B cell (primary cell): ENCODE measurements around the gene PRDM4. TPM values are rescaled to one million over a fixed set of nuclear protein-coding genes. Genes with fewer than 3 reads are reported as not detected.

Experiments used
- ATAC-seq: fragments of 200-7000 bp; cut with Tn5 transposase; one replicate; pipeline ENCODE4 v1.10.0; 2021; ENCODE audit warnings: low read depth, mild to moderate bottlenecking, moderate number of reproducible peaks, moderate library complexity
- CTCF ChIA-PET: fragments of 350-600 bp; sonication (Branson Sonifier 250); formaldehyde crosslinking; loops from one replicate; lab custom pipeline; 2021; ENCODE audit warnings: antibody characterized with exemption, inconsistent platforms; lab: Charles Lee
- POLR2A ChIA-PET: fragments of 350-600 bp; sonication (Branson Sonifier 250); formaldehyde crosslinking; loops from one replicate; lab custom pipeline; 2021; ENCODE audit warnings: antibody characterized with exemption; lab: Charles Lee
- DNase-seq: peaks from one replicate; pipeline ENCODE4 v3.0.0; 2013
- H2AFZ ChIP-seq: 2 replicates; pipeline ENCODE4 v1.6.1; 2012; ENCODE audit warnings: mild to moderate bottlenecking, low read depth, low read length; ENCODE audit not compliant: insufficient read depth, poor library complexity, severe bottlenecking
- H3K27ac ChIP-seq, 2 donors: 1 replicate in 1 of 2; 2 replicates in 1 of 2; pipeline ENCODE4 v1.5.1; 2012 to 2013; ENCODE audit warnings: low read length in 2 of 2, mild to moderate bottlenecking in 2 of 2, moderate library complexity in 1 of 2
- H3K27me3 ChIP-seq, 4 experiments: fragments of 200-600 bp in 1 of 4; sonication (generic) in 1 of 4; replicated peaks in 1 of 4; 1 replicate in 2 of 4; 2 replicates in 2 of 4; pipeline versions ENCODE4 v1.6.1 to v1.7.0; 2013 to 2016; ENCODE audit warnings: low read length in 3 of 4, mild to moderate bottlenecking in 2 of 4, mixed read lengths in 1 of 4, moderate library complexity in 1 of 4; ENCODE audit not compliant: insufficient read depth in 4 of 4, control insufficient read depth in 3 of 4; ENCODE audit errors: control extremely low read depth in 1 of 4
- H3K36me3 ChIP-seq, 2 experiments: replicated peaks in 1 of 2; 1 replicate in 1 of 2; 2 replicates in 1 of 2; pipeline versions ENCODE4 v1.6.1 to v1.7.1; 2013; ENCODE audit warnings: low read length in 1 of 2; ENCODE audit not compliant: insufficient read depth in 2 of 2, control insufficient read depth in 1 of 2; ENCODE audit errors: control extremely low read depth in 1 of 2, extremely low read depth in 1 of 2
- H3K4me1 ChIP-seq, 2 donors: fragments of 200-600 bp in 1 of 2; sonication (generic) in 1 of 2; 1 replicate in 1 of 2; 2 replicates in 1 of 2; pipeline versions ENCODE4 v1.5.1 to v1.6.1; 2013 to 2017; ENCODE audit warnings: low read length in 2 of 2; ENCODE audit not compliant: control insufficient read depth in 2 of 2, insufficient read depth in 2 of 2
- H3K4me2 ChIP-seq: replicated peaks from 2 replicates; pipeline ENCODE3; 2012; ENCODE audit warnings: mild to moderate bottlenecking, low read depth, low read length; ENCODE audit not compliant: poor library complexity, severe bottlenecking
- H3K4me3 ChIP-seq, 5 experiments: fragments of 200-600 bp in 1 of 5; sonication (generic) in 1 of 5; 1 replicate in 3 of 5; 2 replicates in 2 of 5; pipeline versions ENCODE4 v1.5.1 to v1.7.0; 2011 to 2016; ENCODE audit warnings: low read length in 4 of 5, mild to moderate bottlenecking in 4 of 5, low read depth in 2 of 5, control low read depth in 1 of 5, moderate library complexity in 1 of 5; ENCODE audit not compliant: insufficient read depth in 1 of 5; ENCODE audit errors: control extremely low read depth in 1 of 5, extremely low read depth in 1 of 5
- H3K79me2 ChIP-seq: fragments of 200-600 bp; sonication (generic); one replicate; pipeline ENCODE4 v1.6.0; 2016; ENCODE audit warnings: low read length; ENCODE audit not compliant: control insufficient read depth, insufficient read depth
- H3K9ac ChIP-seq: fragments of 200-600 bp; sonication (generic); 2 replicates; pipeline ENCODE4 v1.6.1; 2017; ENCODE audit warnings: mild to moderate bottlenecking, low read length, moderate library complexity
- H3K9me3 ChIP-seq, 3 donors: one replicate each; pipeline versions ENCODE4 v1.6.1 to v1.7.1; 2013; ENCODE audit warnings: low read length in 2 of 3; ENCODE audit not compliant: control insufficient read depth in 2 of 3, insufficient read depth in 1 of 3; ENCODE audit errors: control extremely low read depth in 1 of 3
- H4K20me1 ChIP-seq: 2 replicates; pipeline ENCODE4 v1.6.0; 2012; ENCODE audit warnings: mild to moderate bottlenecking, low read length; ENCODE audit not compliant: insufficient read depth, control insufficient read depth, poor library complexity, severe bottlenecking
- H3K27ac Mint-ChIP-seq: one replicate; pipeline ENCODE4 v1.8.0; 2021; ENCODE audit warnings: mixed read lengths
- H3K27me3 Mint-ChIP-seq: one replicate; pipeline ENCODE4 v1.8.0; 2021; ENCODE audit warnings: mixed read lengths
- H3K4me1 Mint-ChIP-seq: one replicate; pipeline ENCODE4 v1.8.0; 2021; ENCODE audit warnings: mixed read lengths
- H3K4me3 Mint-ChIP-seq: one replicate; pipeline ENCODE4 v1.8.0; 2021; ENCODE audit warnings: mixed read lengths
- H3K9me3 Mint-ChIP-seq: one replicate; pipeline ENCODE4 v1.8.0; 2022; ENCODE audit warnings: mixed read lengths; ENCODE audit not compliant: insufficient read depth
- EZH2 ChIP-seq: IDR thresholded peaks from 2 replicates; pipeline ENCODE4 v1.6.1; 2012; ENCODE audit warnings: borderline replicate concordance, low read depth, mild to moderate bottlenecking, moderate library complexity, low read length; ENCODE audit not compliant: insufficient read depth, poor library complexity, severe bottlenecking
- WGBS: methylation state at CpG from one replicate; pipeline ENCODE4 v1.1.5; 2013; ENCODE audit warnings: missing lambda C conversion rate; ENCODE audit not compliant: insufficient coverage; 5-methylcytosine and 5-hydroxymethylcytosine counted together
- intact Hi-C: fragments of 100-400 bp; cut with micrococcal nuclease; formaldehyde crosslinking; loops from one replicate; pipeline ENCODE4 v1.10.0; 2022
- polyA plus RNA-seq: library from polyadenylated mRNA; depleted of rRNA; stranded (reverse); fragments of >200 nt; gene quantifications from 2 replicates; pipeline ENCODE4 v1.2.3, GENCODE V29; 2012
- total RNA-seq, 2 donors: library from RNA; stranded (reverse); fragments of 120-200 nt in 1 of 2; gene quantifications; 1 replicate in 1 of 2; 2 replicates in 1 of 2; pipeline versions ENCODE4 v1.2.3 to v1.2.4, GENCODE V29; 2013 to 2022
- TF ChIP-seq, protein P1 (sequence below): fragments of 200-600 bp; IDR thresholded peaks from one replicate; pipeline ENCODE4 v1.8.0; 2022; ENCODE audit warnings: antibody characterized with exemption, mild to moderate bottlenecking

PRDM4 gene
- total and polyA plus RNA-seq, 2 donors (not counting 1 experiment from before 2014, with no cell fraction given), result 50.1 to 117 TPM

DNA sequence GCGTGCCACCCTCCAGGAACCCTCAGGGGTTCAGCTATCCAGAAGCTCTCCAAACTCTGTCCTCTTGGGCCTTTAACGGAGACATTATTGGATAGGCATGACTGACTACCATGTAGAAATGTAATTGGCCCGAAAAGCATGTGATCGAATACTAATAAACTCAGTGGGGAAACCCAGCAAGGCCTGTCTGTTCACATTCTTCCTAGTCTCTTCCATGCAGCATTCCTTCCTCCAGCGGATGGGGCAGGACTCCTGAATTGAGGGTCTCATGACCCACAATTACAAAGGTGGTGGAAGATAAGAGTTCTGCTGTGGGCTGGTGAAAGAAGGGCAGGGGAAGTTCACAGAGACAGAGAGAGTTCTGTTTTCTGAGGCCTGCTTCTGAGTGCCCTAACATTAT is 6.5 kb upstream of the PRDM4 start:
- Histone ChIP-seq H3K9me3 (peaks cover 0 to 4% (median 0%) of the 10 kb centered on the region in 3 donors), H3K27me3 (peaks cover 0 to 4% (median 0%) of the 10 kb centered on the region in 4 experiments), H2AFZ (no peak overlapping the region), H3K4me1 (no peaks in the 10 kb centered on the region), H3K79me2 (no peaks in the 10 kb centered on the region), H3K27ac (no peak overlapping the region), H3K36me3 (no peaks in the 10 kb centered on the region), H3K9ac (no peak overlapping the region), H3K4me3 (no peak overlapping the region), H4K20me1 (no peaks in the 10 kb centered on the region), H3K4me2 (no peak overlapping the region)
- intact Hi-C loops, result no loop called here
- Mint-ChIP-seq H3K4me3 (no peak overlapping the region), H3K4me1 (no peaks in the 10 kb centered on the region), H3K27me3 (peaks cover 4% of the 10 kb centered on the region), H3K9me3 (no peaks in the 10 kb centered on the region), H3K27ac (no peak overlapping the region)
- ATAC-seq (no peak), DNase-seq (no peak)
- CTCF ChIA-PET, result interaction anchor here (1.0 kb wide), 1 partner anchor 117 kb away, joined by 3 read pairs; no protein-coding TSS in a partner anchor
- TF ChIP-seq, protein P1, sequence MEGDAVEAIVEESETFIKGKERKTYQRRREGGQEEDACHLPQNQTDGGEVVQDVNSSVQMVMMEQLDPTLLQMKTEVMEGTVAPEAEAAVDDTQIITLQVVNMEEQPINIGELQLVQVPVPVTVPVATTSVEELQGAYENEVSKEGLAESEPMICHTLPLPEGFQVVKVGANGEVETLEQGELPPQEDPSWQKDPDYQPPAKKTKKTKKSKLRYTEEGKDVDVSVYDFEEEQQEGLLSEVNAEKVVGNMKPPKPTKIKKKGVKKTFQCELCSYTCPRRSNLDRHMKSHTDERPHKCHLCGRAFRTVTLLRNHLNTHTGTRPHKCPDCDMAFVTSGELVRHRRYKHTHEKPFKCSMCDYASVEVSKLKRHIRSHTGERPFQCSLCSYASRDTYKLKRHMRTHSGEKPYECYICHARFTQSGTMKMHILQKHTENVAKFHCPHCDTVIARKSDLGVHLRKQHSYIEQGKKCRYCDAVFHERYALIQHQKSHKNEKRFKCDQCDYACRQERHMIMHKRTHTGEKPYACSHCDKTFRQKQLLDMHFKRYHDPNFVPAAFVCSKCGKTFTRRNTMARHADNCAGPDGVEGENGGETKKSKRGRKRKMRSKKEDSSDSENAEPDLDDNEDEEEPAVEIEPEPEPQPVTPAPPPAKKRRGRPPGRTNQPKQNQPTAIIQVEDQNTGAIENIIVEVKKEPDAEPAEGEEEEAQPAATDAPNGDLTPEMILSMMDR, result no peak
- TF ChIP-seq EZH2, result no peak
- WGBS, result 84% methylated on average over 4 of the region's 5 CpGs
- POLR2A ChIA-PET, result no interaction called here

GRCh38 chr12:107765316-107765715 is 4.4 kb upstream of the PRDM4 start:
- ATAC-seq, result no peak
- no CpG with 5 or more reads among the region's 1 CpG for WGBS
- peaks cover under 1% of the 10 kb centered on the region for H4K20me1 ChIP-seq
- H2AFZ ChIP-seq, result no peak overlapping the region
- POLR2A ChIA-PET, result no interaction called here
- no peak overlapping the region for H3K27ac ChIP-seq
- intact Hi-C loops, result no loop called here
- no peak overlapping the region for H3K4me2 ChIP-seq
- peaks cover 0 to 4% (median 0%) of the 10 kb centered on the region in 3 donors for H3K9me3 ChIP-seq
- CTCF ChIA-PET, result no interaction called here
- peaks cover 6 to 8% of the 10 kb centered on the region in 2 donors for H3K4me1 ChIP-seq
- peaks cover 8% of the 10 kb centered on the region for H3K4me1 Mint-ChIP-seq
- no peak overlapping the region for H3K4me3 Mint-ChIP-seq
- H3K4me3 ChIP-seq, result no peak overlapping the region
- TF ChIP-seq, protein P1, result no peak
- no peak for TF ChIP-seq EZH2
- no peak overlapping the region for H3K9ac ChIP-seq
- peaks cover 0 to 4% (median 0%) of the 10 kb centered on the region in 4 experiments for H3K27me3 ChIP-seq
- H3K27ac Mint-ChIP-seq, result no peak overlapping the region
- no peaks in the 10 kb centered on the region for H3K36me3 ChIP-seq
- peaks cover 2% of the 10 kb centered on the region for H3K27me3 Mint-ChIP-seq
- H3K79me2 ChIP-seq, result peaks cover 4% of the 10 kb centered on the region
- no peak for DNase-seq
- H3K9me3 Mint-ChIP-seq, result no peaks in the 10 kb centered on the region
